SJSA1 (cell line): ENCODE results near the gene SET. TPM values are rescaled to one million over a fixed set of nuclear protein-coding genes. Genes with fewer than 3 reads are reported as not detected.
"Not testable (repeated sequence)": the region's sequence is repeated elsewhere in the genome, so short reads cannot be mapped to it uniquely, and the experiment has no call there.

Experiments used
- DNase-seq, 2 experiments: peaks; one replicate each; pipeline ENCODE4 v3.0.0-alpha.2; 2015 to 2020; ENCODE audit warnings: low spot score in 2 of 2, low read depth in 1 of 2
- H3K27ac ChIP-seq: fragments of 250-450 bp; sonication (Bioruptor Pico); 2 replicates; pipeline ENCODE4 v1.5.1; 2020; ENCODE audit warnings: mild to moderate bottlenecking, moderate library complexity
- H3K27me3 ChIP-seq: fragments of 250-450 bp; sonication (Bioruptor Pico); replicated peaks from 2 replicates; pipeline ENCODE4 v1.5.1; 2020; ENCODE audit warnings: mild to moderate bottlenecking, moderate library complexity
- H3K36me3 ChIP-seq: fragments of 250-450 bp; sonication (Bioruptor Pico); 2 replicates; pipeline ENCODE4 v1.5.1; 2020; ENCODE audit warnings: mild to moderate bottlenecking
- H3K4me1 ChIP-seq: fragments of 250-450 bp; sonication (Bioruptor Pico); replicated peaks from 2 replicates; pipeline ENCODE4 v1.6.1; 2021; ENCODE audit warnings: mild to moderate bottlenecking
- H3K4me3 ChIP-seq: fragments of 250-450 bp; sonication (Bioruptor Pico); 2 replicates; pipeline ENCODE4 v1.5.1; 2020; ENCODE audit warnings: mild to moderate bottlenecking
- H3K9me3 ChIP-seq: fragments of 250-450 bp; sonication (Bioruptor Pico); replicated peaks from 2 replicates; pipeline ENCODE4 v1.5.1; 2020; ENCODE audit warnings: mild to moderate bottlenecking
- total RNA-seq: library from RNA; depleted of rRNA; stranded (reverse); fragments of >200 nt; shearing (Covaris generic); gene quantifications from 2 replicates; pipeline ENCODE4 v1.2.3, GENCODE V29; 2014; rRNA removed

Gene SET
- total RNA-seq: 538 and 648 TPM in 2 replicates

- Histone ChIP-seq H3K27me3 (no peaks in the 10 kb centered on the region), H3K36me3 (peaks cover 41% of the 10 kb centered on the region), H3K4me3 (peak within 1 kb of the TSS; percentile 100), H3K27ac (peak within 1 kb of the TSS; percentile 76), H3K4me1 (peaks cover 37% of the 10 kb centered on the region), H3K9me3 (no peaks in the 10 kb centered on the region)
- peak; percentile 85 to 94 for DNase-seq
Measured at GRCh38 chr9:128688501-128689292, at the start of gene SET. Gene SET (plus strand): TSS chr9:128689222. CDS start chr9:128689583, 361 bp downstream.

GRCh38 chr9:128640603-128641002 is 48.4 kb upstream of the SET start:
- no peaks in the 10 kb centered on the region for H3K9me3 ChIP-seq
- no peak for DNase-seq
- no peak overlapping the region for H3K4me3 ChIP-seq
- H3K27me3 ChIP-seq: no peaks in the 10 kb centered on the region
- H3K4me1 ChIP-seq: peaks cover 14% of the 10 kb centered on the region
- no peak overlapping the region for H3K27ac ChIP-seq
- H3K36me3 ChIP-seq: peaks cover 40% of the 10 kb centered on the region

- Histone ChIP-seq H3K4me3 (no peak overlapping the region), H3K36me3 (peaks cover 19% of the 10 kb centered on the region), H3K9me3 (no peaks in the 10 kb centered on the region), H3K27ac (no peak overlapping the region), H3K4me1 (no peaks in the 10 kb centered on the region), H3K27me3 (no peaks in the 10 kb centered on the region)
- DNase-seq: no peak
Measured at GRCh38 chr9:128642675-128643245, 46.3 kb upstream of the SET start.

GRCh38 chr9:128643519-128644300 is 45.3 kb upstream of the SET start:
- Histone ChIP-seq H3K27me3 (no peaks in the 10 kb centered on the region), H3K36me3 (peaks cover 13% of the 10 kb centered on the region; the same call in 1 of the 2 replicates), H3K4me3 (no peak overlapping the region), H3K4me1 (no peaks in the 10 kb centered on the region), H3K9me3 (no peaks in the 10 kb centered on the region), H3K27ac (no peak overlapping the region)
- no peak for DNase-seq

- H3K4me1 ChIP-seq, DNase-seq, H3K27ac ChIP-seq, H3K27me3 ChIP-seq, H3K4me3 ChIP-seq, H3K36me3 ChIP-seq, H3K9me3 ChIP-seq: not testable (repeated sequence)
Measured at GRCh38 chr9:128648206-128648605, 40.8 kb upstream of the SET start.

GRCh38 chr9:128651798-128652197 is 37.2 kb upstream of the SET start:
- no peaks in the 10 kb centered on the region for H3K9me3 ChIP-seq
- no peak overlapping the region for H3K4me3 ChIP-seq
- H3K36me3 ChIP-seq: no peaks in the 10 kb centered on the region
- no peak for DNase-seq
- H3K27me3 ChIP-seq: no peaks in the 10 kb centered on the region
- H3K27ac ChIP-seq: no peak overlapping the region
- H3K4me1 ChIP-seq: peaks cover 1% of the 10 kb centered on the region

GRCh38 chr9:128653908-128654307 is 35.1 kb upstream of the SET start:
- H3K9me3 ChIP-seq: no peaks in the 10 kb centered on the region
- H3K27ac ChIP-seq: no peak overlapping the region
- H3K4me1 ChIP-seq: peaks cover 5% of the 10 kb centered on the region
- H3K27me3 ChIP-seq: no peaks in the 10 kb centered on the region
- no peak overlapping the region for H3K4me3 ChIP-seq
- DNase-seq: no peak
- no peaks in the 10 kb centered on the region for H3K36me3 ChIP-seq

- Histone ChIP-seq H3K27ac (no peak overlapping the region), H3K27me3 (no peaks in the 10 kb centered on the region), H3K4me3 (no peak overlapping the region), H3K9me3 (no peaks in the 10 kb centered on the region), H3K4me1 (peaks cover 5% of the 10 kb centered on the region), H3K36me3 (no peaks in the 10 kb centered on the region)
- no peak for DNase-seq
Measured at GRCh38 chr9:128654481-128654880, 34.5 kb upstream of the SET start.

- peaks cover 5% of the 10 kb centered on the region for H3K4me1 ChIP-seq
- no peaks in the 10 kb centered on the region for H3K27me3 ChIP-seq
- no peaks in the 10 kb centered on the region for H3K9me3 ChIP-seq
- H3K4me3 ChIP-seq: peak within 1 kb of the TSS; percentile 83
- H3K36me3 ChIP-seq: no peaks in the 10 kb centered on the region
- peak; percentile 95 to 96 for DNase-seq
- H3K27ac ChIP-seq: peak within 1 kb of the TSS; percentile 99
Measured at GRCh38 chr9:128656416-128657343, 32.3 kb upstream of the SET start, which contains the start of gene DYNC2I2. Gene DYNC2I2 (minus strand): TSS chr9:128656847. CDS start chr9:128656726, 121 bp downstream.

GRCh38 chr9:128657344-128657704 is 31.7 kb upstream of the SET start:
- Histone ChIP-seq H3K27ac (peak overlapping the region; percentile 99), H3K9me3 (no peaks in the 10 kb centered on the region), H3K27me3 (no peaks in the 10 kb centered on the region), H3K4me3 (peak overlapping the region; percentile 83; the same call in 1 of the 2 replicates), H3K4me1 (peaks cover 5% of the 10 kb centered on the region), H3K36me3 (no peaks in the 10 kb centered on the region)
- DNase-seq: no peak

GRCh38 chr9:128657796-128658195 is 31.2 kb upstream of the SET start:
- no peaks in the 10 kb centered on the region for H3K36me3 ChIP-seq
- no peaks in the 10 kb centered on the region for H3K27me3 ChIP-seq
- no peak overlapping the region for H3K4me3 ChIP-seq
- no peak for DNase-seq
- H3K27ac ChIP-seq: no peak overlapping the region
- peaks cover 5% of the 10 kb centered on the region for H3K4me1 ChIP-seq
- H3K9me3 ChIP-seq: no peaks in the 10 kb centered on the region

- not testable (repeated sequence) for DNase-seq, H3K27ac ChIP-seq, H3K4me1 ChIP-seq, H3K27me3 ChIP-seq, H3K36me3 ChIP-seq, H3K4me3 ChIP-seq, H3K9me3 ChIP-seq
Measured at GRCh38 chr9:128666481-128666941, 22.5 kb upstream of the SET start.

- H3K9me3 ChIP-seq: no peaks in the 10 kb centered on the region
- no peaks in the 10 kb centered on the region for H3K36me3 ChIP-seq
- no peak overlapping the region for H3K4me3 ChIP-seq
- H3K27me3 ChIP-seq: no peaks in the 10 kb centered on the region
- DNase-seq: no peak
- peaks cover 7% of the 10 kb centered on the region for H3K4me1 ChIP-seq
- no peak overlapping the region for H3K27ac ChIP-seq
Measured at GRCh38 chr9:128669786-128670185, 19.2 kb upstream of the SET start.
